Activated CD8-positive, alpha-beta memory T cell treated with anti-CD3 and anti-CD28 coated beads, Interleukin-2, amount 50 U/mL, for 24 hours (primary cell): ENCODE results near the gene PRUNE2.

Source experiments
- DNase-seq: peaks from one replicate; pipeline ENCODE4 v3.0.0-alpha.2; 2020; ENCODE audit errors: extremely low read depth

Gene PRUNE2

DNA sequence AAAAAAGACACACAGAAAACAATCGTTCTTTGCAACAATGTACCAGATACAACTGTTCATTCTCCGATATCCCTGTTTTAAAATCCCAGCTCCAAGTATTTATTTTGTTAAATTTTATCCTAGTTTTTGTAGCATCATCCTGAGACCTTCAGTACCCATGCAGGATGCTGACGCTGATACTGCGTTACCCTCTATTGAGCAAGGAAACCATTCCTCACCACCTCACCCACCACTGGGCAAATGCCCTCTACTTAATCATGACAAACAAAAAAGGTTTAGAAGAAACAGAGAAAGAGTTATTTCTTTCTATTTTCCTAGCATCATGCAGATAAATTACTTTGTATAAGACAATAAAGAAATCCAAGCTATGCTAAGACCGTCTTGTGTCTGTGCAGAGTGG is 277.8 kb downstream of the PRUNE2 start:
- DNase-seq = no peak

DNA sequence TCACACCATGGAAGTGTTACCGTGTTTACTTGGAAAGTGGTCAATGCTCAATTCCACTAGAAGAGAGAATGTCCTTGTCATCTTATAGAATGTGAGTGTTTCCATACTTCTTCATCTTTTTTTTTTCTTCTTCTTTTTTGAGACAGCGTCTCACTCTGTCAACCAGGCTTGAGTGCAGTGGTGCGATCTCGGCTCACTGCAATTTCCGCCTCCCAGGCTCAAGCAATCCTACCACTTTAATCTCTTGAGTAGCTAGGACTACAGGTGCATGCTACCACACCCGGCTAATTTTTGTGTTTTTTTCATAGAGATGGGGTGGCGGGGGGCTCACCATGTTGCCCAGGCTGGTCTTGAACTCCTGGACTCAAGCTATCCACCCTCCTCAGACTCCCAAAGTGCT is 278.9 kb downstream of the PRUNE2 start:
- no peak for DNase-seq

DNA sequence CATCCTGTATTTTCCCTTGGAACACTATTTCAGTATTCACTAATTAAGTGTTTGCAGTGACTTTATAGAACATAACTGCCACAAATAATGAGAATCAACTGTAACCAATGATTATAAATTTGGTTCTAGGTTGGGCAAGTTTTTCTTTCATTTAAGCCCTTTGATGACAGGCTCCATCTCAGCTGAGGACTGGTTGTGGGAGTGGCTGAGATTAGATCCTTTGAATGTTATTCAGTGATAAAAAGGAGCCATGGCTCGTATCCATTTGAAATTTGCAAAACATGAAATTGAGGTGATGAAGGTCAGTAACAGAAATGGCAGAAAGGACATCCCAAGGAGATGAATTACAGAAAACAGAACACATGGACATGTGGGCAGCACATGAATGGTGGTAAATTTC is 279.8 kb downstream of the PRUNE2 start:
- no peak for DNase-seq

DNA sequence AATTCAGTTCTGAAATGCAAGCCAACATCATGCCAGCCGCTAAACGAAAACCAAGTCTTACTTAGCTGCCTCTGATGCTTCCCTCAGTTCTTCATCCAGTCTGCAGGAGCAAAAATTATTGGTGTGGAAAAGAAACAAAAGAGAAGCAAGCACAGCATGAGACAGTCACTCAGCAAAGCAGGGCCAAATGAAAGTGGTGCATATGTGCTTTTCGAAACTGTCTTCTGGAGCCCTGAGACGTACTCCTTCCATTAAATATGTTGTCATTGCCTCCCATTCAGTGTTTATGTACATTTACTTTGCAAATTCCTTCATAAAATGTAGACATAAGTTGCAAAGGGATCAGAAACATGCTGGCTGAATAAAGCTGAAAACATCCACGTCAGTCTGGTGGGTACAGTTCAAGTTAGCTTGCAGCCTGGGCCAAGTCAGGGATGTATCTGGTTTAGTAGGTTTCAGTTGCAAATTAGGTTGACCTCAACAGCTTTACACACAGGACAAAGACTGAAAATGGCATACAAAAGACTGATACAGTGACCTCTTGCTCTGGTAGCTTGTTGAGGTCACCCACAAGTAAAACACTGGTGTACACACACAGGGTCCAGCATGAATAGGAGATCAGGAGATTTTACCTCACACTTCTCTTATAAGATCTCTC is 281.4 kb downstream of the PRUNE2 start:
- DNase-seq = no peak

DNA sequence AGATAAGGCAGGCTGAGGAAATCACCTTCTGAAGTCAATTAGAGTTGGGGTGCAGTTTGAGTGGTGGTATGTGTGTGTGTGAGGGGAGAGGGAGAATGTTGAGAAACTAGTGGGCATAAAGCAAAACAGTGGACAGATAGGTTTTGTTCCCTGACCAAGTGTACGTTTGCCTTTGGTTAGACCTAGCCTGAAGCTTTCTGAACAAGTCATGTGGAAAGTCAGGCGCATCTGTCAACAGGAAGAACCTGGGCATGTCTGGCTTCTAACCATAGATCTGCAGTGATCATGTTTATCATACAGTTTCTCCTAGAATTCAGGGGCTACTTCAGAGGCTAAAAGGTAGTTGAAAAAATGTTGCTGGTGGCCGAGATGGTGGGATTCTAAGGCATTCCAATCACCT is 284.9 kb downstream of the PRUNE2 start:
- DNase-seq = no peak

DNA sequence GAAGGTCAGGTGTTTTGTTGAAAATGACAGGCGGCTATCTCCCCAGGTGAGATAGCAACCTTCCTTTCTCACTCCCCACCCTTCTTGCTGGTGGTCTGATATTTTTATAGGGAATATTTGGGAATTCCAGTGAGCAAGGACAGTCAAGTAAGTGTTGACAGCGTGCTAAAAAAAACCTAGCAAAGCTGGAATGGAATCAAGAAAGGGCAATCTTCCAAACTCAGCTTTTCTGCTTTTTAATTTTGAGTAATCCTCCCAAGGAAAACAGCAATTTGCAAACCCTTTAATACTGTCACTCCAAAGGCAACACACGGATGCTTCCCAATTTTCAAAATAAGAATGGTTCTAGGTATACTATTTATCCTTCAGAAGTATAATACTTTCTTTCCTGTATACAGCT is 285.3 kb downstream of the PRUNE2 start:
- DNase-seq = no peak

DNA sequence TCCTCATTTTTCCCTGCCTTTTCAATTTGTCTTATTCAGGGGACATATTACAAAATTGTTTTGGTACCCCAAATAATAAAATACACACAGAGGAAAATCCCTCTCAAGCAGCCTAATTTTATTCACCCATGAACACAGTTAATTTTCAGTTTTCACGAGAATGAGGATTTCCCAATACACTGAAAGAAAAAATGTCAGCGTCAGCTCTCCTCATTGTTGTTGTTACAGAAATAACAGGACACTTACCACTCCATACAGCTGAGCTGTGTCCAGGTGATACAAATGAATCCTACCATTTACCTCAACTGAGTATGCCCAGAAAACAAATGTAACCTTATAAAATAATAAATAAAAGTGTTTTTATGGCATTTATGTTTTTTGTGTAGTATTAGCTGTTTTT is 286.3 kb downstream of the PRUNE2 start:
- DNase-seq = no peak

DNA sequence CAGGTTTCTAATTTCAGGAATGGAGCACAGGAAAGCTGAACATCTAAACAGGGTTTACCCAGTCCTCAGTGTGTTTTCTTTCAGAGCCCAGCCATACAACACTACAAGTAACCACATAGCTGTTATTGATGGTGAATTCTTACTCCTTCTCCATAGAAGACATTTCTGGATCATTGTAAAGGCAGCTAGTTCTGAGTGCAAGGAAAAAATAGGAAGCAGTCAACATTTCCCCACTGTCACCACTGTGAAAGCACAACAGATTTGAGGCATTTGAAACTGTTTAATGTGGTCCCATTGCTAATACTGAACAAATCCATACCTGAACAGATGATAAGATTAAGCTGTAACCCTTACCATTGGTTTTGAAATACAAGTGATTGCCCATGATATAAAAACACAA is 286.7 kb downstream of the PRUNE2 start:
- no peak for DNase-seq

DNA sequence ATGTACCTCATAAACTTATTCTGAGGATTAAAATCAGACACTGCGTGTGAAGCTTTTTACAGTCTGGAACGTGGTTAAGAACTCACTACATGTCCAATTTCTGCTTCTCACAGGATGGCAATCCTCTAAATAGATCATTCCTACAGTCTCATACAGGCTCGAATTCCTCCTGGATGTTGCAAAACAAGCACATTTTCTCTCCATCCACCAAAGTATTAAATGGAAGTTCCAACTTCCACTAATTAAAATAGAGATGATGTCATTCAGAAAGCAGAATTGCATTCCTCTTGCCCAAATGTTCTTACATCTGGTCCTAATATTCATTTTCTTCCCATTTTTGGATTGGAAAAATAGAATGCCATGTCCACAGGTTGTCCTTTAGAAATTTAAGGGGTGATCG is 287.2 kb downstream of the PRUNE2 start:
- no peak for DNase-seq

DNA sequence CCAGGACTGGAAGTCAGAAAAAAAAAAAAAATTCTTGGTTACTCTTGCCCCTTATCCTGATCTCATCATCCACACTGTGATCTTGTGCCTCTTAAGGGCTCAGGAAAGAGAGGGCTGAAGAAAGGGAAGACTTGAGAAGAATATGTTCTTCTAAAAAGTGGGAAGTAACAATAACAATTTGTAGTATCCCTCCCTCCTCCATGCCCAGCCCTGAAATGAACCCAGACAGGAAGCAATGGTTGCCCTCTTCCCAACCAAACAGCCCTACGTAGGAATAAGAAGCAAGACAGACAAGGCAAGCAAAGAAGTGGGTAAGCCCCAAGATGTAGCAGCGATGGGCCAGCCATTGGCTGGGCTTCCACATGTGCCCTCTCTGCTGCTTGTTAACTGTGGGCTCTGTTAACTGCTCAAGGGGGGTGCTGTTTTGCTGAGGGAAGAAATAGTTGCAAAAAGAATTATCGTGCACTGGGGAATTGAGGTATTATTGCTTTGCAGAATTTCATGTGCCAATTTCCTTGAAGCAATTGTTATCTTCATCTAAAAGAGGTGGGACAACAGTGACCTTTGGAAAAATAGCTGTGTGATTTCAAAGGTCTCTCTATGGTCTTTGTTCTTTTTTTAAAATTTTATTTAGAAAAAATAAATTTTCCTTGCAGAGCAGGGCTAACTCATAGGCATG is 288.3 kb downstream of the PRUNE2 start:
- DNase-seq = no peak

DNA sequence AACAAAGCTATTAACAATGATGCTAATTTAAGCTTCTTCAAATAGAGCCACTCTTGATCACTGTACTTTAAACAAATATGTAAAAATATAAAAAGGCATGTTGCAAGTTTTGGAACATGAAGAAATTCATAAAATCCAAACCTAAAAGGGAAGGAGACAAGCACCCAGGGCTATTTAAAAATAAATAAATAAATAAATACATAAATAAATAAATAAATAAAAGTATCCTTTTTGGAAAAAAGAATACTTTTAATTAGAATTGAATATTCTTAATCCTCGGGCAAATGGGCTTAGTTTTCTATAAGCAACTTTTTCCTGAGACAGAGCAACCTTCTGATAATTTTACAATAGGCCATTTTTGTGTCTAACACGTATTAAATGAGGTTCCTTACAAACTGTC is 289.1 kb downstream of the PRUNE2 start:
- DNase-seq = no peak

DNA sequence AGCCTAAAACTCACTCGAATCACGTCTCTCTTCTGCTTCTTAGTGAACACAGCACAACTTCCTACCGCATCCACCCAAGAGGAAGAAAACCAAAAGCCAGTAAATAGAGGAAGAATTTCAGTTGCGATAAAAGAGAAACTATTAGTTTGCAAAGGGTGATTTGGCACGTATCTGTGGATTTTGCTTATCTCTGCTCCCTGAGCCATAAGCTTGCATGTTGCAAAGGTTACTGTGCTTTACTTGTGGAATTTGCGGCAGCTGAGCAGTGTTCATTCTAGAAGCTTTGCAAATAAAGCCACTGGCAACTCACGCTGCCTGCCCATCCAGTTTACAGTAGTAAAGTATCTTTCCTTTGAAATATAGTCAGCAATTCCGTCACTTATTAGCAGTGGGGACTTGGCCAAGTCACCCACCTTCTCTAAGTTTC is 290.7 kb downstream of the PRUNE2 start:
- DNase-seq = no peak

DNA sequence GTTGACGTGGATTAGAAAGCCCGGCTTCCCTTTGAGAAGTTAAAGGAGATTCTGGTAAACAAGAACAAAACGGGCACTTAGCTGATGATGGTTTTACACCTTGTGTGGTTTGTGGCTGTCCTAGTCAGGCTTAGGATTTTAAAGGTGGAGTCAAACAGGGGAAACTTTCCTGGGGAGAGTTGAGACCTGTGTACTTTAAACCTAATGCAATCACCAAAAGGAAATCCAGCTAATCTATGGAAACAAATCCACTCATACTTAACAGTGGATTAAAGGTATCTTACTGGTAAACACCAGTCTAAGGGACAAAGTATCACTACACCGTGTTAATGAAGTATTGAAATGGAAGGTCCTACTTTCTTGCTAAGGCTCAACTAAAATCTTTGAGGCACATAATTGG is 291.9 kb downstream of the PRUNE2 start:
- DNase-seq = no peak

DNA sequence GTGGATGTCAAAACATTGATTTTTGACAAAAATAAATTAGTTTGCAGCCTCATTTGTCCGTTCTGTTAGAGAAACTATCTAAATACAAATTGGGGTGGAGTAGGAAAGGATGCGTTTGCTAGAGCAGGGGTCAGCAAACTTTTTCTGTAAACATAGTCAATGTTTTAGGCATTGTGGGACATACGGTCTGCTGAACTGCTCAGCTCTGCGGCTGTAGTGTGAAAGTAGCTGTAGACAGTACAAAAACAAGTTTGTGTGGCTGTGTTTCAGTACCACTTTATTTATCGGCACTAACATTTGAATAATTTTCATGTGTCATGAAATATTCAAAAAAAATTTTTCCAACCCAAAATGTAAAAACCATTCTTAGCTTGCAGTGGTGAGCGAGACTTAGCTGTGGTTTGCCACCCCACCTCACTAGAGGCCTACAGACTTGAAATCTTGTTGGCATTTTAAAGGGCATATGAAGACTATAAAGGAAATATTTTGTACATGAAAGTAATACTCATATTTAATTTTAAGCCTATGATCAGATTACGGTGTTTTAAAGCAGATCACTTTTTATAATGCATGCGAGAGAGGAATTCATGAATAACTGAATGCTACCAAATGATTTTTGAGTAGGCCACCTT is 292.6 kb downstream of the PRUNE2 start:
- no peak for DNase-seq

DNA sequence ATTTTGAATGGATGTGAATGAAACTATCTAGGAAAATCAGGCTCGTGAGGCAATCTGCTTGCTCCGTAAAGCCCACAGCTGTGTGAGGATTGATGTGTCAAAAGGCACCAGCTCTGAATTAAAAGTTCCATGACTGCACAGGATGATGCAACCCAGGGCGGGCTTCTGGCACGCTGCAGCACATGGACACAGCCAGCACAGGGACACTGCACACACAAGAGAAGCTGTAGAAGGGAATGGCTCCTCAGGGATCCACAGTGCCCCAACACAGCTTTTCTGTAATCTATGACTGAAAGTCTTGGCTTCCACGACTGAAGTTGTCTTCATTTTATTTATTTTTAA is 295.9 kb downstream of the PRUNE2 start:
- DNase-seq = no peak

DNA sequence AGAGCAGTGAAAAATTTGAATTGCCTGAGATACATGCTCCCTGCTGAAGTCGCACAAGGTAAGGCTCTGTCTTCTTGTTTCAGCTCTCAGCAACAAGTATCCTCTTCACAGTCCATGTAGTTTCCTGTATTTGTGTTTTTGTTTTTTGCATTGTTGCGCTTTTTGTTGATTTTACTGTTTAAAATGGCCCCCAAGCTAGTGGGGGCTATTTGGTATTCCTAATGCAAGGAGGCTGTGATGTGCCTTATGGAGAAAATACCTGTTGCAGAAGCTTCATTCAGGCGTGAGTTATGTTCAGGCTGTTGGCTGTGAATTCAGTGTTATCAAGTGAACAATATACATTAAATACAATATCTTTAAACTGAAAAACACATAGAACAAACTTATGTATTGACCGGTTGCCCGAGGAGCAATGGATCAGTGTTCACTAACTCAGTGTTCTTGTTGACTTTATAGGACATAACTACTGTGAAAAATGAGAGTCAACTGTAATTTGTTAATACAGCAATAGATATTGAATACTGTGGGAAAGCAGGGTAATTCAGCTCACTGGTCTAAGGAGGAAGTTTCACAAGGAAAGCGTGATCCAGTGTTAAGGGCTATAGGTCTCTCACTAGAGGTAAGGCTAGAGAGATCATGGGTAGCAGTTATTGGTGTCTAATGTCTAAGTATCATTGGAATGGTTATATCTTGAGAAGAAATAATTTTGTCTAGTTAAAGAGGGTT is 296.5 kb downstream of the PRUNE2 start:
- no peak for DNase-seq

DNA sequence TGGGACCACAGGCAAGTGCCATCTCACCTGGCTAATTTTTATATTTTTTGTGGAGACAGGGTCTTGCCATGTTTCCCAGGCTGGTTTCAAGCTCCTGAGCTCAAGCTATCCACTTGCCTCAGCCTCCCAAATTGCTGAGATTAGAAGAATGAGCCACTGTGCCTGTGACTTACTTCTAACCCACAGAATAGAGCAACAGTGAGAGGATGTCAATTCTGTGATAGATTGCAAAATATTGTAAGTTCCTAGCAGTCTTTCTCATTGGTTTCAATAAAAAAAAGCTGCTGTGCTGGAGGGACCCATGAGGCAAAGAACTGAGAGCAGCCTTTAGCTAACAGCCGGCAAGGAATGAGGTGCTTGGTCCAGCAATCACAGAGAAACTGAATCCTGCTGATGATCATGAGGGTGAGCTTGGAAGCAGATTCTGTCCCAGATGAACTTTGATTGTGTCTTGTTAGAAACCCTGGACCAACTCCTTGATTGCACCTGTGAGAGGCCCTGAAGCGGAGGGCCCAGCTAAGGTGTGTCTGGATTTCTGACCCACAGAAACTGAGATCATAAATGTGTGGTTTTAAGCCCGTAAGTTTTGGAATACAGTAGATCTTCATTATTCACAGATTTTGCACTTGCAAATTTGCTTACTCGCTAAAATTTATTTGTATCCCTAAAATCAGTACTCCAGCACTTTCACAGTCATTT is 297.2 kb downstream of the PRUNE2 start:
- DNase-seq = no peak

DNA sequence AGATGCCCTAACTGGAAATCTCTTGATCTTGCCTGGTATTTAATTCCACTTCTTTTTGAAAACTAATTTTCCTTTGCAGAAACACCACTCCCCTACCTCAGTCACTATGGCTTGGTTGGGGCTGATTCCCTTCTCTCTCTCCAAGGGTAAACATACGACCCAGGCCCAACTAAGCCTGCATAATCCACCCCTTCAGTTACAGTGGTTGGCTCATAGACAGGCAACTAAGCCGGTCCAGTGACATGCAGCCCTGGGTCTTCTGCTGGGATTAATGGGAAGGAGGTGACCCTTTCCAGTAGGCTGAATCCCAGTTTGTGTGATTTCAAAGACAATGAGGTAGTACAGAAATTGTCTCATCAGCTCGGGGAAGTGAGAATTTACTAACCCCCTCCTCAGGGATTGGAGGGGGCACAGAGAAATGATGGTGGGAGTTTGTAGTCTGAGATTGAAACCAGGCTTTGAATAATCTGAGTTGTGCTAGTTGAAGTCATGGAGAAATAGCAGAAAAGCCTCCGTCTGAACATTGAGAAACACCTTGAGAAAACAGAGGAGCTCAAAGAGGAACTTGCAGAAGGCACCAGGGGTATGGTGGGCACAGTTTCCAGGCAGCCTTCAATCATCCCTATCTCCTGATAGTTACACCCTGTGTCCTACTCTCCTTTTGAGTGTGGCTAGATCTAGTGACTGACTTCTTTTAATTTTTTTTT is 298.0 kb downstream of the PRUNE2 start:
- DNase-seq = no peak

DNA sequence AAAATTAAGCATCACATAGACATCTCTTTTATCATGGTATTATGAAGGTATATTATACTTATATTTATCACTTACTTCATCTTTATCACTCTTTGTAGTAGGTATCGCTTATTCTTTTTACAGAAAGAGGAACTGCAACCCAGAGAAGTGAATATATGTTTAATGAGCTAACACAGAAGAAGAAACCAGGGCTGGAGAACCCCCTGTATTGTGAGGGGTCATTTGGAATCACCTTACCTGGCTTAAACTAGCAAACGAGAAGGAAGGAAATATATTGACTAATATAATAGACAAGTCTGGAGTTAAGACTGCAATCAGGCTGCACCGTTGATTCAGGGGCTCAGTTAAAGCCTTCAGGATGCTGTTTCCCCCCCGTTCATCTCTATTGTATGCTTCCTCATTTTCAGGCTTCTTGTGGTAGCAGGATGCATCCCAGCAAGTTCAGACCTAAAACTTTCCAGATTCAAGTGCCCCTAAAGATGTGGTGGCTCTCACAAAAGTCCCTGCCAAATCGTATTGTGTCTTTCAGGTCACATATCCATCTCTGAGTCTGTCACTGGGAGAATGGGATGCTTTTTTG is 300.5 kb downstream of the PRUNE2 start:
- no peak for DNase-seq

DNA sequence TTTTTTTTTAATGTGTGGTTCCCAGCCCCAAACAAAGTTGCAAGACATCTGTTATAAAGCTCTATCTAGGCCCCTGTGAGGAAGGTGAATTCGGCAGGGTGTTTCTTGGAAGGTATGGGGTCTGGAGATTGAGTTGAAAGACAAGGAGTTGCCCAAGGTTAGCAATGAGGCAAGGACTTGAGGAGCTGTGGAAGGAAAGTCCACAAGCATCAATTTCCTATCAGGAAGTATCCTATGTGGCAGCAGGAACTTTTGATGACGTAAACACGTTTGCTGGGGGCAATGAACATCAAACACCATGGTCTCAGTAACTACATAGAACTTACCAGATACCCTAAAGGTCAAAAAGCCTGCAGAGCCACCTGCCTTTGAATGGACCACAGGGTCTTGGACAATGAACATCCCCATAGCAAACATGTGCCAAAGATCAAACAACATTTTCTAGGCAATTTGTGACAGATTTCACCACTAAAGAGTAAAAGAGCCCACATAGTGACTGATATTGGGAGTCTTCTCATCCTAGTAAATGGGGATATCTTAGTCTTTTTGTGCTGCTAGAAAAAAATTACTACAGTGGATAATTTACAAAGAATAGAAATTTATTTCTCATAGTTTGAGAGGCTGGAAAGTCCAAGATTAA is 301.9 kb downstream of the PRUNE2 start:
- DNase-seq = no peak

DNA sequence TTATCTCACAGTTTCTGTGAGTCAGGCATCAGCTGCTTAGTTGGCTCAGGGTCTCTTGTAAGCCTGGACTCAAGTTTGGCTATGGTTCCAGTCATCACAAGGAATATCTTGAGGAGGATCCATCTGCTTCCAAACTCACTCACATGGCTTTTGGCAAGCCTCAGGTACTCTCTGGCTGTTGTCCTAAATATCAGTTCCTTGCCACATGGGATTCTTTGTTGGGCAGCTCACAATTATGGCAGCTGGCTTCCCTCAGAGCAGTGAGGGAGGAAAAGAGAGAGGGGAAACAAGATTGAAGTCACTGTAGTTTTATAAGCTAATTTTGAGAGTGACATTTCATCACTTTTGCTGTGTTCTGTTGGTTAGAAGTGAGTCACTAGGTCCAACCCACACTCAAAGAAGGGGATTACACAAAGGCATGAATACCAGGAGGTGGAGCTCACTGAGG is 302.4 kb downstream of the PRUNE2 start:
- DNase-seq = no peak
